Measurements from ENCODE around the gene TMEM175. TPM values are rescaled to one million over a fixed set of nuclear protein-coding genes. Genes with fewer than 3 reads are reported as not detected.
A peak's percentile ranks its signal among the peaks of the same experiment; 100 is the strongest.

The TMEM175 gene
- total and polyA plus RNA-seq, 9 of the 15 experiments (the other 6 are each of a cell fraction or from before 2014, with no cell fraction given) = 0.13 to 30.9 (median 9.4) TPM

DNA sequence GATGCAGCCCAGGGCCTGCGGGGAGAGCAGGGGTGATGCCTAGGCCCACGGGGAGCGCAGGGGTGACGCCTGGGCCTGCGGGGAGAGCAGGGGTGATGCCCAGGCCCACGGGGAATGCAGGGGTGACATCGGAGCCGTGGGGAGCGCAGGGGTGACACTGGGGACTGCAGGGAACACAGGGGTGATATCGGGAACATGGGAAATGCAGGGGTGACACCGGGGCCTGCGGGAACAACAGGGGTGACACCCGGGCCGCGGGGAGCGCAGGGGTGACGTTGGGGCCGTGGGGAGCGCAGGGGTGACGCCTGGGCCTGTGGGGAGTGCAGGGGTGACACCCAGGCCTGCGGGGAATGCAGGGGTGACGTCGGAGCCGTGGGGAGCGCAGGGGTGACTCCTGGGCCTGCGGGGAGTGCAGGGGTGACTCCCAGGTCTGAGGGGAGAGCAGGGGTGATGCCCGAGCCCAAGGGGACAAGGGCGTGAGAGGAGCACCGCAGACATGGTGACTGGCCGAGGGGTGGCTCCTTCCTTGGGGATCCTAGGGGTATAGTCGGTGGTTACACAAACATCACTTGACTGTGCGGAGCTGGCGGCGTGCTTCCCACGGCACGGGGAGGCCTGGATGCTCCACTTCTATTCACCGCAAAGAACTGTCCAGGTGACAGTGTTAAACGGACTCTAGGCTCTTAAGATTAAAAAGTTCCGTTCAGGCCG lies 38.1 kb upstream of the TMEM175 start:
- POLR2A ChIA-PET = no interaction called here

GRCh38 chr4:895596-895995 lies 36.7 kb upstream of the TMEM175 start:
- FAIRE-seq = no peak
- Histone ChIP-seq H3K4me1 (replicated peaks in 1 of 2; ENCODE audit: control insufficient read depth in 2 of 2, insufficient read depth in 2 of 2, low read length in 2 of 2) (peaks cover 0 to 36% of the 10 kb centered on the region in 2 experiments; a peak in 2 of 5 replicates), H4K20me1 (replicated peaks; ENCODE audit: control insufficient read depth, insufficient read depth, low read length) (no peaks in the 10 kb centered on the region; the same call in 1 of the 2 replicates), H3K36me3 (ENCODE audit: control insufficient read depth, insufficient read depth, low read length) (peaks cover 72% of the 10 kb centered on the region; the same call in 1 of the 3 replicates), H2AFZ (ENCODE audit: low read depth, low read length) (no peak overlapping the region), H3K9me1 (ENCODE audit: control insufficient read depth, insufficient read depth, low read length) (no peaks in the 10 kb centered on the region), H3K9ac (ENCODE audit: insufficient read depth in 1 of 2, low read depth in 2 of 2, low read length in 2 of 2) (peak overlapping the region in 1 of 2 experiments; percentile 45; a peak in 1 of 4 replicates), H3K4me2 (ENCODE audit: insufficient read depth, low read length) (no peak overlapping the region), H3K4me3 (no peak overlapping the region), H3K79me2 (ENCODE audit: control insufficient read depth, insufficient read depth, low read length) (no peaks in the 10 kb centered on the region), H3K27ac (ENCODE audit: extremely low read depth, low read depth, low read length) (no peak overlapping the region), H3K9me3 (replicated peaks; ENCODE audit: control insufficient read depth, insufficient read depth, low read depth, low read length) (no peaks in the 10 kb centered on the region), H3K27me3 (ENCODE audit: control insufficient read depth in 2 of 2, insufficient read depth in 2 of 2, low read length in 2 of 2) (no peaks in the 10 kb centered on the region)
- ChIA-PET CTCF (ENCODE audit: low intra/inter-chr PET ratio) (no interaction called here), POLR2A (no interaction called here)
- no TSS peak for BruUV-seq (replicated peaks)
- DNase-seq (ENCODE audit: extremely low read depth in 1 of 4, low spot score in 3 of 4) = no peak
- intact Hi-C loops (cut with micrococcal nuclease) = no loop called here
- 97% methylated on average over 13 of the region's 16 CpGs for WGBS (ENCODE audit: insufficient coverage, low coverage, missing lambda C conversion rate)
- TF ChIP-seq THRAP3 (IDR thresholded peaks at IDR 0.05; ENCODE audit: borderline replicate concordance) (no peak), POLR2G (IDR thresholded peaks at IDR 0.05; ENCODE audit: low read depth, low read length) (0 out of 2 replicates have a peak, but pooled peaks have one; percentile 14)
- in situ Hi-C loops (cut with MboI) = no loop called here
- ATAC-seq = no peak

More for the DNA sequence above, 38.1 kb upstream of the TMEM175 start:
- in situ Hi-C loops (cut with MboI) = no loop called here
- WGBS (ENCODE audit: insufficient coverage, low coverage, missing lambda C conversion rate) = 93% methylated on average over 25 of the region's 40 CpGs
- Histone ChIP-seq H3K9me1 (ENCODE audit: control insufficient read depth, insufficient read depth, low read length) (no peaks in the 10 kb centered on the region), H3K4me1 (replicated peaks in 1 of 2; ENCODE audit: control insufficient read depth in 2 of 2, insufficient read depth in 2 of 2, low read length in 2 of 2) (peaks cover 0 to 26% of the 10 kb centered on the region in 2 experiments; a peak in 2 of 5 replicates), H3K27ac (ENCODE audit: extremely low read depth, low read depth, low read length) (no peak overlapping the region), H3K79me2 (ENCODE audit: control insufficient read depth, insufficient read depth, low read length) (no peaks in the 10 kb centered on the region), H3K9ac (ENCODE audit: insufficient read depth in 1 of 2, low read depth in 2 of 2, low read length in 2 of 2) (no peak overlapping the region; a peak in 1 of 4 replicates), H3K9me3 (replicated peaks; ENCODE audit: control insufficient read depth, insufficient read depth, low read depth, low read length) (no peaks in the 10 kb centered on the region), H3K4me2 (ENCODE audit: insufficient read depth, low read length) (no peak overlapping the region), H4K20me1 (replicated peaks; ENCODE audit: control insufficient read depth, insufficient read depth, low read length) (no peaks in the 10 kb centered on the region; the same call in 1 of the 2 replicates), H2AFZ (ENCODE audit: low read depth, low read length) (no peak overlapping the region), H3K27me3 (ENCODE audit: control insufficient read depth in 2 of 2, insufficient read depth in 2 of 2, low read length in 2 of 2) (no peaks in the 10 kb centered on the region), H3K4me3 (no peak overlapping the region), H3K36me3 (ENCODE audit: control insufficient read depth, insufficient read depth, low read length) (peaks cover 78% of the 10 kb centered on the region; the same call in 1 of the 3 replicates)
- BruUV-seq (replicated peaks) = no TSS peak
- ATAC-seq = no peak
- DNase-seq (ENCODE audit: extremely low read depth in 1 of 4, low spot score in 3 of 4) = no peak
- CTCF ChIA-PET (ENCODE audit: low intra/inter-chr PET ratio) = no interaction called here
- FAIRE-seq = no peak
- TF ChIP-seq POLR2G (IDR thresholded peaks at IDR 0.05; ENCODE audit: low read depth, low read length) (peak; percentile 10; the same call in 1 of the 2 replicates), ZNF830 (CRISPR knock-in tag; IDR thresholded peaks at IDR 0.05) (no peak)
- intact Hi-C loops (cut with micrococcal nuclease) = no loop called here

Data from K562 (cell line).